Calu3 (cell line): ENCODE results near the gene TSR3. TPM values are rescaled to one million over a fixed set of nuclear protein-coding genes. Genes with fewer than 3 reads are reported as not detected.

Experiments used
- BruUV-seq: library from RNA; stranded (reverse); fragments of 400-500 nt; replicated peaks from 2 replicates; lab custom pipeline; 2021; lab: Mats Ljungman, UMichigan
- CTCF ChIA-PET: fragments of 300-600 bp; sonication (Branson Sonifier 250); formaldehyde crosslinking; loops from one replicate; lab custom pipeline; 2022; ENCODE audit warnings: antibody characterized with exemption; lab: Charles Lee
- DNase-seq: peaks from one replicate; pipeline ENCODE4 v3.0.0; 2022
- H3K27ac Mint-ChIP-seq: one replicate; pipeline ENCODE4 v1.8.0; 2022; ENCODE audit warnings: mixed read lengths; ENCODE audit not compliant: unreplicated experiment
- H3K27me3 Mint-ChIP-seq: one replicate; pipeline ENCODE4 v1.8.0; 2022; ENCODE audit warnings: mixed read lengths; ENCODE audit not compliant: unreplicated experiment
- H3K36me3 Mint-ChIP-seq: one replicate; pipeline ENCODE4 v1.8.0; 2022; ENCODE audit warnings: mild to moderate bottlenecking, moderate library complexity, mixed read lengths; ENCODE audit not compliant: insufficient read depth, unreplicated experiment
- H3K4me1 Mint-ChIP-seq: one replicate; pipeline ENCODE4 v1.8.0; 2022; ENCODE audit warnings: mild to moderate bottlenecking, low read depth, mixed read lengths; ENCODE audit not compliant: unreplicated experiment
- H3K4me3 Mint-ChIP-seq: one replicate; pipeline ENCODE4 v1.8.0; 2022; ENCODE audit warnings: mild to moderate bottlenecking, low read depth, moderate library complexity, mixed read lengths; ENCODE audit not compliant: unreplicated experiment
- H3K9me3 Mint-ChIP-seq: one replicate; pipeline ENCODE4 v1.8.0; 2022; ENCODE audit warnings: low read depth, mixed read lengths; ENCODE audit not compliant: unreplicated experiment
- CTCF ChIP-seq: fragments of 200-600 bp; IDR thresholded peaks from one replicate; pipeline ENCODE4 v1.8.0; 2022; ENCODE audit warnings: antibody characterized with exemption; ENCODE audit not compliant: unreplicated experiment
- intact Hi-C: fragments of 100-400 bp; cut with micrococcal nuclease; formaldehyde crosslinking; loops from one replicate; pipeline ENCODE4 v1.10.0; 2022; ENCODE audit not compliant: unreplicated experiment
- total RNA-seq: library from RNA; stranded (reverse); gene quantifications from 2 replicates; pipeline ENCODE4 v1.2.3, GENCODE V29; 2022

Gene TSR3
- total RNA-seq, 1 experiment from 2014 or later = 59.4 TPM

- H3K27me3 Mint-ChIP-seq = peaks cover 16% of the 10 kb centered on the region
- no peaks in the 10 kb centered on the region for H3K9me3 Mint-ChIP-seq
- H3K4me3 Mint-ChIP-seq = peak overlapping the region; percentile 95
- H3K36me3 Mint-ChIP-seq = peaks cover 42% of the 10 kb centered on the region
- DNase-seq = no peak
- intact Hi-C loops = no loop called here
- peaks cover 13% of the 10 kb centered on the region for H3K4me1 Mint-ChIP-seq
- peak overlapping the region; percentile 89 for H3K27ac Mint-ChIP-seq
- CTCF ChIA-PET = interaction anchor here (0.8 to 1.2 kb wide), 3 partner anchors 10 to 23 kb away, joined by 3 to 14 read pairs (median 4); partner anchors contain the start of gene BAIAP3
- BruUV-seq = no TSS peak
- TF ChIP-seq CTCF = no peak
These were observed 8.0 kb downstream of the TSR3 start for GRCh38 chr16:1343428-1344242.

- CTCF ChIA-PET = interaction anchor here (0.6 to 1.2 kb wide), 8 partner anchors 10 to 528 kb away, joined by 3 to 14 read pairs (median 4); partner anchors contain the start of gene BAIAP3
- no TSS peak for BruUV-seq
- no peaks in the 10 kb centered on the region for H3K9me3 Mint-ChIP-seq
- peak; percentile 99 for DNase-seq
- intact Hi-C loops = no loop called here
- H3K36me3 Mint-ChIP-seq = peaks cover 38% of the 10 kb centered on the region
- H3K27ac Mint-ChIP-seq = peak overlapping the region; percentile 89
- H3K27me3 Mint-ChIP-seq = peaks cover 16% of the 10 kb centered on the region
- peaks cover 13% of the 10 kb centered on the region for H3K4me1 Mint-ChIP-seq
- TF ChIP-seq CTCF = no peak
- H3K4me3 Mint-ChIP-seq = peak overlapping the region; percentile 95
These were observed 8.9 kb downstream of the TSR3 start for GRCh38 chr16:1342526-1343427.

GRCh38 chr16:1341495-1342420 is 9.9 kb downstream of the TSR3 start:
- no peaks in the 10 kb centered on the region for H3K9me3 Mint-ChIP-seq
- peak overlapping the region; percentile 95 for H3K4me3 Mint-ChIP-seq
- H3K4me1 Mint-ChIP-seq = peaks cover 13% of the 10 kb centered on the region
- DNase-seq = no peak
- no peak overlapping the region for H3K27ac Mint-ChIP-seq
- peaks cover 27% of the 10 kb centered on the region for H3K36me3 Mint-ChIP-seq
- intact Hi-C loops = no loop called here
- peaks cover 20% of the 10 kb centered on the region for H3K27me3 Mint-ChIP-seq
- CTCF ChIA-PET = interaction anchor here (1.0 to 1.2 kb wide), 2 partner anchors 9 to 22 kb away, joined by 4 to 14 read pairs; partner anchors contain the start of gene BAIAP3
- TF ChIP-seq CTCF = no peak
- no TSS peak for BruUV-seq
